Neural cell (in vitro differentiated cells): Measurements from ENCODE around the gene AK2. TPM values are rescaled to one million over a fixed set of nuclear protein-coding genes. Genes with fewer than 3 reads are reported as not detected.

ENCODE experiments used
- H2AFZ ChIP-seq: fragments of 200-600, 300-800 bp; sonication (generic), shearing (Covaris generic); 2 replicates; pipeline ENCODE4 v1.6.0; 2014; ENCODE audit warnings: low read depth, mild to moderate bottlenecking, antibody characterized with exemption, low read length, moderate library complexity
- H3F3A ChIP-seq: fragments of 200-600 bp; shearing (Covaris generic); 2 replicates; pipeline ENCODE4 v1.6.1; 2016; ENCODE audit warnings: mild to moderate bottlenecking, moderate library complexity, mixed read lengths, antibody characterized with exemption, low read length; ENCODE audit not compliant: insufficient read depth, poor library complexity, severe bottlenecking
- H3K27ac ChIP-seq: fragments of 200-600, 300-800 bp; sonication (generic), shearing (Covaris generic); 2 replicates; pipeline ENCODE4 v1.5.1; 2014; ENCODE audit warnings: mild to moderate bottlenecking, low read length, moderate library complexity
- H3K27me3 ChIP-seq: fragments of 300-800, 200-600 bp; sonication (generic), shearing (Covaris generic); 2 replicates; pipeline ENCODE4 v1.6.0; 2014; ENCODE audit warnings: mild to moderate bottlenecking, low read depth, low read length, moderate library complexity; ENCODE audit not compliant: insufficient read depth
- H3K36me3 ChIP-seq: fragments of 300-800, 200-600 bp; sonication (generic), shearing (Covaris generic); 2 replicates; pipeline ENCODE4 v1.5.1; 2014; ENCODE audit warnings: mild to moderate bottlenecking, antibody characterized with exemption, low read length, moderate library complexity; ENCODE audit not compliant: insufficient read depth
- H3K4me2 ChIP-seq: fragments of 300-800, 200-600 bp; sonication (generic), shearing (Covaris generic); 2 replicates; pipeline ENCODE4 v1.6.0; 2014; ENCODE audit warnings: mild to moderate bottlenecking, low read length
- H3K4me3 ChIP-seq: fragments of 300-800, 200-600 bp; sonication (generic), shearing (Covaris generic); 2 replicates; pipeline ENCODE4 v1.5.1; 2014; ENCODE audit warnings: mild to moderate bottlenecking, low read length, moderate library complexity
- H3K79me2 ChIP-seq: fragments of 200-600 bp; shearing (Covaris generic); replicated peaks from 2 replicates; pipeline ENCODE4 v1.6.0; 2014; ENCODE audit warnings: mild to moderate bottlenecking, low read length, moderate library complexity; ENCODE audit not compliant: insufficient read depth
- H3K9ac ChIP-seq: fragments of 300-800, 200-600 bp; sonication (generic), shearing (Covaris generic); 2 replicates; pipeline ENCODE4 v1.6.1; 2016; ENCODE audit warnings: mild to moderate bottlenecking, low read length, mixed read lengths
- H3K9me2 ChIP-seq: fragments of 200-600 bp; shearing (Covaris generic); 2 replicates; pipeline ENCODE4 v1.6.1; 2016; ENCODE audit warnings: mild to moderate bottlenecking, low read length, mixed read lengths; ENCODE audit not compliant: insufficient read depth
- H3K9me3 ChIP-seq: fragments of 200-600, 300-800 bp; sonication (generic), shearing (Covaris generic); 2 replicates; pipeline ENCODE4 v1.6.1; 2016; ENCODE audit warnings: mild to moderate bottlenecking, mixed run types, low read length, moderate library complexity, mixed read lengths
- H4K20me1 ChIP-seq: fragments of 200-600 bp; shearing (Covaris generic); 2 replicates; pipeline ENCODE4 v1.6.1; 2016; ENCODE audit warnings: mild to moderate bottlenecking, mixed run types; ENCODE audit not compliant: insufficient read depth
- CTCF ChIP-seq: fragments of 450-650 bp; IDR thresholded peaks from 2 replicates; pipeline ENCODE4 v1.5.1; 2014; ENCODE audit warnings: antibody characterized with exemption, mild to moderate bottlenecking, moderate library complexity; ENCODE audit not compliant: poor library complexity, severe bottlenecking
- EP300 ChIP-seq: fragments of 450-650 bp; conservative IDR thresholded peaks from 2 replicates; pipeline ENCODE4 v1.6.1; 2014; ENCODE audit warnings: antibody characterized with exemption, mild to moderate bottlenecking, moderate library complexity; ENCODE audit not compliant: poor library complexity, severe bottlenecking
- EZH2 ChIP-seq: fragments of 200-600, 300-800 bp; shearing (Covaris generic), sonication (generic); IDR thresholded peaks from 2 replicates; pipeline ENCODE4 v1.6.1; 2014; ENCODE audit warnings: antibody characterized with exemption, low read length, borderline replicate concordance, mild to moderate bottlenecking; ENCODE audit not compliant: insufficient read depth, poor library complexity, severe bottlenecking
- MXI1 ChIP-seq: fragments of 450-650 bp; conservative IDR thresholded peaks from 2 replicates; pipeline ENCODE4 v1.6.1; 2014; ENCODE audit warnings: antibody characterized with exemption, mild to moderate bottlenecking; ENCODE audit not compliant: poor library complexity, severe bottlenecking
- POLR2AphosphoS5 ChIP-seq: IDR thresholded peaks from 2 replicates; pipeline ENCODE4 v1.6.1; 2012
- RAD21 ChIP-seq: fragments of 450-650 bp; conservative IDR thresholded peaks from 2 replicates; pipeline ENCODE4 v1.6.1; 2014; ENCODE audit warnings: antibody characterized with exemption, mild to moderate bottlenecking, moderate library complexity
- SMC3 ChIP-seq: fragments of 450-650 bp; conservative IDR thresholded peaks from 2 replicates; pipeline ENCODE4 v1.6.1; 2014; ENCODE audit warnings: antibody characterized with exemption, mild to moderate bottlenecking, moderate library complexity; ENCODE audit not compliant: poor library complexity
- TAF1 ChIP-seq: IDR thresholded peaks from 2 replicates; pipeline ENCODE4 v1.6.1; 2012; ENCODE audit warnings: low read depth
- polyA plus RNA-seq: library from polyadenylated mRNA; depleted of rRNA; stranded (reverse); fragments of >200 nt; gene quantifications from 2 replicates; pipeline ENCODE4 v1.2.3, GENCODE V29; 2014
- TF ChIP-seq, protein P1 (sequence below): IDR thresholded peaks from 2 replicates; pipeline ENCODE4 v1.6.1; 2012; ENCODE audit warnings: borderline replicate concordance

The AK2 gene
- polyA plus RNA-seq, 1 donor from 2014 or later = 107 TPM

DNA sequence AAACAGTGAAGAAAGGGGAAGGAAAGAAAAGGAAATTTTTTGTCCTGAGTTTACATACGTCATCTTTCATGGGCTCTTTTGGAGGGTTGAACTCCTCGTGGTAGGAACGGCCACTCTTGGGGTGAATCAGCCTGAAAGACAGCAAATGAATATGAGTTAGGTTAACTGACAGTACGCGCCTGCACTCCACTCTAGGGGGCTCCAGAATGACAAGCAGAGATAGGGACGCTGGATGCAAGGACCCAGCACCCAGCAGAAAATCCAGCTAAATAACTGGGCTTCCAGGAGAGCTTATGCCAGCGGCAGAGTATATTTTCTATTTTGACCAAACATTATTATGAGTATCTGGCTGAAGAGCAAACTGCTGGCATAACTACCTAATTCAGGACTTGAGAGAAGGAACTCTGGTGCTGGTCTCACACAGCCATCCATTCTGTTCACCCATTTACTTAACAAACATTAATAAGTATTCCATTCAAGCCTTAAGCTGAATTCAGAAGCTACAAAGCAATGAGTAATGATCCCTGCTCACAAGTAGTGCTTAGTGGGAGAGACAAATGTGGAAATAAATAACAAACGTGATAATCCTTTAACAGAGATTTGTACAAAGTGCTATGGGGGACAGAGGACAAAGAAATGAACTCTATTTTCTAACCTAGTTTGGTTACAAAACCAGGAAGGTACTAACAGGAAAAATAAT, 22.1 kb downstream of the AK2 start:
- no peaks in the 10 kb centered on the region for H3K27me3 ChIP-seq
- no peak overlapping the region for H3K9ac ChIP-seq
- peaks cover 5% of the 10 kb centered on the region for H3K36me3 ChIP-seq
- H3K27ac ChIP-seq = no peak overlapping the region
- no peaks in the 10 kb centered on the region for H4K20me1 ChIP-seq
- H2AFZ ChIP-seq = no peak overlapping the region
- H3K4me3 ChIP-seq = no peak overlapping the region
- no peak overlapping the region for H3K4me2 ChIP-seq
- no peaks in the 10 kb centered on the region for H3K9me3 ChIP-seq
- H3F3A ChIP-seq = no peaks in the 10 kb centered on the region
- no peaks in the 10 kb centered on the region for H3K79me2 ChIP-seq
- H3K9me2 ChIP-seq = no peaks in the 10 kb centered on the region
- no peak for TF ChIP-seq EP300
- TF ChIP-seq, protein P1, sequence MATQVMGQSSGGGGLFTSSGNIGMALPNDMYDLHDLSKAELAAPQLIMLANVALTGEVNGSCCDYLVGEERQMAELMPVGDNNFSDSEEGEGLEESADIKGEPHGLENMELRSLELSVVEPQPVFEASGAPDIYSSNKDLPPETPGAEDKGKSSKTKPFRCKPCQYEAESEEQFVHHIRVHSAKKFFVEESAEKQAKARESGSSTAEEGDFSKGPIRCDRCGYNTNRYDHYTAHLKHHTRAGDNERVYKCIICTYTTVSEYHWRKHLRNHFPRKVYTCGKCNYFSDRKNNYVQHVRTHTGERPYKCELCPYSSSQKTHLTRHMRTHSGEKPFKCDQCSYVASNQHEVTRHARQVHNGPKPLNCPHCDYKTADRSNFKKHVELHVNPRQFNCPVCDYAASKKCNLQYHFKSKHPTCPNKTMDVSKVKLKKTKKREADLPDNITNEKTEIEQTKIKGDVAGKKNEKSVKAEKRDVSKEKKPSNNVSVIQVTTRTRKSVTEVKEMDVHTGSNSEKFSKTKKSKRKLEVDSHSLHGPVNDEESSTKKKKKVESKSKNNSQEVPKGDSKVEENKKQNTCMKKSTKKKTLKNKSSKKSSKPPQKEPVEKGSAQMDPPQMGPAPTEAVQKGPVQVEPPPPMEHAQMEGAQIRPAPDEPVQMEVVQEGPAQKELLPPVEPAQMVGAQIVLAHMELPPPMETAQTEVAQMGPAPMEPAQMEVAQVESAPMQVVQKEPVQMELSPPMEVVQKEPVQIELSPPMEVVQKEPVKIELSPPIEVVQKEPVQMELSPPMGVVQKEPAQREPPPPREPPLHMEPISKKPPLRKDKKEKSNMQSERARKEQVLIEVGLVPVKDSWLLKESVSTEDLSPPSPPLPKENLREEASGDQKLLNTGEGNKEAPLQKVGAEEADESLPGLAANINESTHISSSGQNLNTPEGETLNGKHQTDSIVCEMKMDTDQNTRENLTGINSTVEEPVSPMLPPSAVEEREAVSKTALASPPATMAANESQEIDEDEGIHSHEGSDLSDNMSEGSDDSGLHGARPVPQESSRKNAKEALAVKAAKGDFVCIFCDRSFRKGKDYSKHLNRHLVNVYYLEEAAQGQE = no peak
- TF ChIP-seq CTCF = no peak
- TF ChIP-seq SMC3 = no peak
- TF ChIP-seq MXI1 = no peak
- TF ChIP-seq EZH2 = no peak
- no peak for TF ChIP-seq POLR2AphosphoS5
- TF ChIP-seq TAF1 = no peak
- TF ChIP-seq RAD21 = no peak

- Histone ChIP-seq H3K4me3 (no peak overlapping the region), H3K9ac (no peak overlapping the region), H3K79me2 (no peaks in the 10 kb centered on the region), H4K20me1 (no peaks in the 10 kb centered on the region), H3K9me3 (no peaks in the 10 kb centered on the region), H2AFZ (no peak overlapping the region), H3K36me3 (peaks cover 5% of the 10 kb centered on the region), H3K9me2 (no peaks in the 10 kb centered on the region), H3K27ac (no peak overlapping the region), H3K27me3 (no peaks in the 10 kb centered on the region), H3K4me2 (no peak overlapping the region), H3F3A (no peaks in the 10 kb centered on the region)
- TF ChIP-seq EP300 (no peak), RAD21 (no peak), CTCF (no peak), TAF1 (no peak), EZH2 (no peak), MXI1 (no peak), POLR2AphosphoS5 (no peak), SMC3 (no peak)
- TF ChIP-seq, protein P1 = no peak
These were observed 22.9 kb downstream of the AK2 start for GRCh38 chr1:33013791-33014190.
